ENCODE data around the gene FAM98B. TPM values are rescaled to one million over a fixed set of nuclear protein-coding genes. Genes with fewer than 3 reads are reported as not detected.

Gene FAM98B
- total and polyA plus RNA-seq, 2 of the 8 experiments (the other 6 are each of a cell fraction or from before 2014, with no cell fraction given), result 5.9 to 48.4 TPM

DNA sequence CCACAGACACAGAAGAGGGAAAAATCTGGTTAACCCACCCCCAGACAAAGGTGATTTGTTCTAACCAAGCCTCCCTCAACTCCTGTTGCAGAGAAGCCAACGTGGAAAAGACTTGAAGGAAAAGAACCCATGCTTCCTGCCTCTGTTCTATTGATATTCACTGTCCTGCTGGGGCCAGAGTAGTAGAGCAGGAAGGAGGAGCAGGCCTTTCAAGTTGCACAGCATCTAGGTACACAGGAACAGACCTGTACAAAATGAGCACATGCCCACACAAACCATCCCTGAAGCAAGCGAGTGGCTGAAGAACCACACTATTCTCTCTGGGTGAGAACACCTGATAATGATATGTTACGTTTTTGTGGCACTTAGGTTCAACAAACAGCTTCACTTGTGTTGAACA, 80.8 kb downstream of the FAM98B start:
- no peak overlapping the region for H2BK20ac ChIP-seq (ENCODE audit: low read length)
- DNase-seq (ENCODE audit: low read depth in 1 of 2, low spot score in 2 of 2), result no peak
- H3K4me1 ChIP-seq (replicated peaks in 1 of 4; ENCODE audit: control insufficient read depth in 3 of 4, insufficient read depth in 4 of 4, low read length in 3 of 4), result peaks cover 0 to 3% (median 0%) of the 10 kb centered on the region in 4 experiments; a peak in 1 of 7 replicates
- CTCF ChIA-PET (ENCODE audit: partially characterized antibody), result interaction anchor here (0.7 to 3.6 kb wide), 7 partner anchors 14 to 156 kb away, joined by 3 to 18 read pairs (median 4); partner anchors contain the start of gene RASGRP1
- H3K36me3 ChIP-seq (ENCODE audit: control insufficient read depth in 2 of 4, insufficient read depth in 4 of 4, low read length in 3 of 4), result no peaks in the 10 kb centered on the region
- no peak overlapping the region for H2BK5ac ChIP-seq (ENCODE audit: low read depth, low read length)
- no peak overlapping the region for H2BK120ac ChIP-seq (replicated peaks; ENCODE audit: low read depth, low read length)
- no peak overlapping the region for H3K4ac ChIP-seq (replicated peaks; ENCODE audit: insufficient read length, low read depth, low read length)
- no peaks in the 10 kb centered on the region for H3K9me3 ChIP-seq (ENCODE audit: insufficient read depth in 2 of 2, low read depth in 1 of 2, low read length in 1 of 2)
- no peak overlapping the region for H2AK5ac ChIP-seq (ENCODE audit: low read depth, low read length)
- H3K27me3 ChIP-seq (replicated peaks in 1 of 4; ENCODE audit: control insufficient read depth in 3 of 4, extremely low read depth in 1 of 4, insufficient read depth in 3 of 4, low read length in 3 of 4), result no peaks in the 10 kb centered on the region
- TF ChIP-seq KDM5A (IDR thresholded peaks at IDR 0.05; ENCODE audit: low read length) (no peak), RAD21 (IDR thresholded peaks at IDR 0.05 in 1 of 2, conservative IDR thresholded peaks at IDR 0.05 in 1 of 2; ENCODE audit: low read depth in 2 of 2, low read length in 2 of 2) (no peak), TEAD4 (IDR thresholded peaks at IDR 0.05; ENCODE audit: low read depth, low read length) (no peak), RFX5 (IDR thresholded peaks at IDR 0.05; ENCODE audit: borderline replicate concordance, low read depth, low read length) (no peak)
- TF ChIP-seq, protein P1, sequence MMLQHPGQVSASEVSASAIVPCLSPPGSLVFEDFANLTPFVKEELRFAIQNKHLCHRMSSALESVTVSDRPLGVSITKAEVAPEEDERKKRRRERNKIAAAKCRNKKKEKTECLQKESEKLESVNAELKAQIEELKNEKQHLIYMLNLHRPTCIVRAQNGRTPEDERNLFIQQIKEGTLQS (IDR thresholded peaks at IDR 0.05; ENCODE audit: insufficient read depth, low read depth, low read length), result no peak
- no peak overlapping the region for H2BK15ac ChIP-seq (ENCODE audit: low read length)
- H3K23me2 ChIP-seq (ENCODE audit: low read depth, low read length), result no peaks in the 10 kb centered on the region
- no peak overlapping the region for H4K5ac ChIP-seq (ENCODE audit: insufficient read length, low read depth, low read length)
- WGBS, 2 experiments (ENCODE audit: extremely low coverage in 1 of 2, insufficient coverage in 1 of 2, insufficient read length in 1 of 2, insufficient replicate concordance in 2 of 2, low coverage in 1 of 2, low lambda C conversion rate in 2 of 2, missing lambda C conversion rate in 1 of 2), result 89% methylated on average over 3 of the region's 3 CpGs; no CpG with 5 or more reads in 1 of the 2 experiments
- no peak overlapping the region for H3K18ac ChIP-seq (ENCODE audit: extremely low read depth, low read length)
- no peaks in the 10 kb centered on the region for H3K79me2 ChIP-seq (ENCODE audit: control insufficient read depth in 1 of 2, insufficient read depth in 2 of 2, low read length in 2 of 2)
- no peak overlapping the region for H4K8ac ChIP-seq (ENCODE audit: extremely low read depth, insufficient read depth, low read length)
- no peak overlapping the region for H2AFZ ChIP-seq (ENCODE audit: low read length)
- no peaks in the 10 kb centered on the region for H4K20me1 ChIP-seq (replicated peaks in 1 of 2; ENCODE audit: control insufficient read depth in 1 of 2, insufficient read depth in 2 of 2, low read length in 2 of 2)
- H3K27ac ChIP-seq (ENCODE audit: low read depth, low read length), result no peak overlapping the region
- POLR2A ChIA-PET (ENCODE audit: partially characterized antibody), result interaction anchor here (1.0 kb wide), 1 partner anchor 80 kb away, joined by 3 read pairs; the partner anchor contains the start of gene FAM98B
- no peak overlapping the region for H3K56ac ChIP-seq (replicated peaks; ENCODE audit: insufficient read length, low read depth, low read length)
- no peaks in the 10 kb centered on the region for H3K79me1 ChIP-seq (ENCODE audit: low read depth, low read length)
- H3K23ac ChIP-seq (ENCODE audit: insufficient read length), result no peak overlapping the region
- H3K9ac ChIP-seq (replicated peaks in 1 of 4; ENCODE audit: extremely low read depth in 1 of 4, low read depth in 3 of 4, low read length in 3 of 4), result no peak overlapping the region
- peak; percentile 28 for FAIRE-seq
- no peak overlapping the region for H3K4me3 ChIP-seq (ENCODE audit: extremely low read depth in 1 of 4, insufficient read depth in 2 of 4, low read depth in 3 of 4, low read length in 4 of 4)
- no peak overlapping the region for H3K4me2 ChIP-seq (ENCODE audit: insufficient read depth in 1 of 2, low read depth in 2 of 2, low read length in 2 of 2)
- no peak overlapping the region for H4K91ac ChIP-seq (replicated peaks; ENCODE audit: insufficient read length, low read length)
- no peak overlapping the region for H2BK12ac ChIP-seq (ENCODE audit: low read depth, low read length)
- H3K14ac ChIP-seq (ENCODE audit: insufficient read length), result no peak overlapping the region
